H1 (cell line): ENCODE data around the gene PDZRN3. TPM values are rescaled to one million over a fixed set of nuclear protein-coding genes. Genes with fewer than 3 reads are reported as not detected.

ENCODE experiments used
- HDAC6 ChIP-seq: IDR thresholded peaks from one replicate; pipeline ENCODE4 v1.7.1; 2012; ENCODE audit warnings: low read depth, mild to moderate bottlenecking, inconsistent platforms, low read length, moderate library complexity
- KDM5A ChIP-seq: fragments of 200-600 bp; IDR thresholded peaks from 2 replicates; pipeline ENCODE4 v1.7.1; 2012; ENCODE audit warnings: mild to moderate bottlenecking, low read length, inconsistent platforms, mixed read lengths
- MAFK ChIP-seq: IDR thresholded peaks from 2 replicates; pipeline ENCODE4 v1.6.1; 2012; ENCODE audit warnings: low read depth, mild to moderate bottlenecking, improper control_type of control experiment, low read length
- SIRT6 ChIP-seq: IDR thresholded peaks from one replicate; pipeline ENCODE4 v1.7.1; 2012; ENCODE audit warnings: low read length, inconsistent platforms
- SIX5 ChIP-seq: IDR thresholded peaks from 2 replicates; pipeline ENCODE4 v1.6.1; 2011; ENCODE audit warnings: mild to moderate bottlenecking, low read depth, low read length
- polyA plus RNA-seq, 7 experiments: library from polyadenylated mRNA; depleted of rRNA in 3 of 7; stranded (reverse) in 5 of 7; unstranded in 2 of 7; fragments of >200 nt in 5 of 7; fragments of 200-250 nt in 2 of 7; gene quantifications; 1 replicate in 5 of 7; 2 replicates in 1 of 7; 4 replicates in 1 of 7; pipeline versions ENCODE4 v1.2.1 to v1.2.3, GENCODE V29; 2011 to 2013; ENCODE audit warnings: missing spikeins in 2 of 7, mixed read lengths in 2 of 7
- total RNA-seq: library from RNA; stranded (reverse); fragmentation: NEBNext Ultra II Directional; extraction: Animal tissue kit (Norgen Biotek cat#: 25700); gene quantifications from 2 replicates; pipeline ENCODE4 v1.2.1, GENCODE V29; 2021

The PDZRN3 gene
- total and polyA plus RNA-seq, 2 of the 8 experiments (the other 6 are each of a cell fraction or from before 2014, with no cell fraction given), result 4.2 to 20.5 TPM

DNA sequence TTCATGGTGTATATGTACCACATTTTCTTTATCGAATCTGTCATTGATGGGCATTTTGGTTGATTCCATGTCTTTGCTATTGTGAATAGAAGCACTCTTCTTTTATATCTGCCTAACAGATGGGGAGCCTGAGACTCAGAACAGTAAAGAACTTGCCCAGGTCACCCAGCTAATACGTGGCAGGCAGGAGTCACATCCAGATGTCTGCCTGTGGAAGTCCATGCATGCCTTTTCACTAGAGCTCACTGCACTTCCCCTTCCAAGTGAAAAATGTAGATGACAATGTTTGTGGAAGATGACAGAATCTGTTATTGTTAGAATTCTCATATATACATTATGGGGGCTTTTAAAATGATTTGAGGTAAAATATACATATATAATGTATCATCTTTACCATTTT is 165.0 kb downstream of the PDZRN3 start (continued):
- TF ChIP-seq HDAC6 (no peak), SIRT6 (no peak), MAFK (no peak), SIX5 (no peak), KDM5A (no peak)
